HepG2 (cell line): ENCODE results near the gene P2RY11. TPM values are rescaled to one million over a fixed set of nuclear protein-coding genes. Genes with fewer than 3 reads are reported as not detected.

Experiments
- CBX1 ChIP-seq: IDR thresholded peaks from one replicate; pipeline ENCODE4 v1.6.1; 2016; ENCODE audit warnings: antibody characterized with exemption, low read depth
- FOXK1 ChIP-seq: sonication (generic); formaldehyde crosslinking; IDR thresholded peaks from 2 replicates; pipeline ENCODE4 v1.4.0; 2020; ENCODE audit warnings: low read depth, missing genetic modification reagents, borderline replicate concordance
- KAT2B ChIP-seq: fragments of 150-350 bp; IDR thresholded peaks from 2 replicates; pipeline ENCODE4 v1.6.1; 2014; ENCODE audit warnings: low read depth, low read length, borderline replicate concordance
- MZF1 ChIP-seq: sonication (generic); formaldehyde crosslinking; IDR thresholded peaks from 2 replicates; pipeline ENCODE4 v1.8.1; 2023; ENCODE audit warnings: mild to moderate bottlenecking, missing genetic modification reagents, borderline replicate concordance
- POGZ ChIP-seq: sonication (generic); formaldehyde crosslinking; IDR thresholded peaks from 2 replicates; pipeline ENCODE4 v1.4.0; 2020; ENCODE audit warnings: mild to moderate bottlenecking, missing genetic modification reagents
- SP1 ChIP-seq, 2 experiments: fragments of 450-650 bp in 1 of 2; sonication (generic) in 1 of 2; formaldehyde crosslinking in 1 of 2; IDR thresholded peaks; 2 replicates each; pipeline versions ENCODE4 v1.4.0 to v1.6.1; 2016 to 2020; ENCODE audit warnings: missing genetic modification reagents in 1 of 2
- TBX2 ChIP-seq: sonication (generic); formaldehyde crosslinking; IDR thresholded peaks from 2 replicates; pipeline ENCODE4 v1.5.0; 2020; ENCODE audit warnings: missing genetic modification reagents, mild to moderate bottlenecking, borderline replicate concordance
- ZBTB8A ChIP-seq: sonication (generic); formaldehyde crosslinking; IDR thresholded peaks from 2 replicates; pipeline ENCODE4 v1.4.0; 2020; ENCODE audit warnings: mild to moderate bottlenecking, low read depth, missing genetic modification reagents, borderline replicate concordance
- ZNF235 ChIP-seq: sonication (generic); formaldehyde crosslinking; IDR thresholded peaks from 2 replicates; pipeline ENCODE4 v1.8.1; 2023; ENCODE audit warnings: mild to moderate bottlenecking, missing genetic modification reagents, borderline replicate concordance
- ZNF501 ChIP-seq: sonication (generic); formaldehyde crosslinking; IDR thresholded peaks from 2 replicates; pipeline ENCODE4 v1.5.1; 2020; ENCODE audit warnings: mild to moderate bottlenecking, moderate library complexity, missing genetic modification reagents
- ZNF713 ChIP-seq: sonication (generic); formaldehyde crosslinking; IDR thresholded peaks from 2 replicates; pipeline ENCODE4 v1.4.0; 2020; ENCODE audit warnings: mild to moderate bottlenecking, missing genetic modification reagents
- ZNF720 ChIP-seq: sonication (generic); formaldehyde crosslinking; IDR thresholded peaks from 2 replicates; pipeline ENCODE4 v1.4.0; 2020; ENCODE audit warnings: missing genetic modification reagents
- polyA plus RNA-seq, 8 experiments: library from polyadenylated mRNA; depleted of rRNA in 3 of 8; stranded (reverse) in 7 of 8; unstranded in 1 of 8; fragments of >200 nt; fragmentation: Illumina TruSeq in 4 of 8; extraction: Trizol in 4 of 8; gene quantifications; 2 replicates each; pipeline versions ENCODE4 v1.2.1 to v1.2.3, GENCODE V29; 2011 to 2016; ENCODE audit warnings: low read depth in 4 of 8, missing spikeins in 1 of 8, mixed read lengths in 1 of 8; ENCODE audit not compliant: insufficient read depth in 1 of 8
- total RNA-seq, 5 experiments: library from RNA; depleted of rRNA; stranded (reverse); fragments of >200 nt; fragmentation: Illumina TruSeq; extraction: Trizol; gene quantifications; 2 replicates each; pipeline ENCODE4 v1.2.3, GENCODE V29; 2016; ENCODE audit warnings: low read depth in 1 of 5
- TF ChIP-seq, protein P1 (sequence below): IDR thresholded peaks from 2 replicates; pipeline ENCODE4 v1.6.1; 2016; ENCODE audit warnings: mild to moderate bottlenecking
- TF ChIP-seq, protein P2 (sequence below): sonication (generic); formaldehyde crosslinking; IDR thresholded peaks from 2 replicates; pipeline ENCODE4 v1.4.0; 2020; ENCODE audit warnings: missing genetic modification reagents
- TF ChIP-seq, protein P3 (sequence below): IDR thresholded peaks from 2 replicates; pipeline ENCODE4 v1.6.1; 2016; ENCODE audit warnings: missing genetic modification reagents, missing compliant biosample characterization
- TF ChIP-seq, protein P4 (sequence below): sonication (generic); formaldehyde crosslinking; IDR thresholded peaks from 2 replicates; pipeline ENCODE4 v1.4.0; 2020; ENCODE audit warnings: missing genetic modification reagents, borderline replicate concordance
- TF ChIP-seq, protein P5 (sequence below): sonication (generic); formaldehyde crosslinking; IDR thresholded peaks from 2 replicates; pipeline ENCODE4 v1.8.0; 2023; ENCODE audit warnings: mild to moderate bottlenecking, missing genetic modification reagents
- TF ChIP-seq, protein P6 (sequence below): sonication (generic); formaldehyde crosslinking; IDR thresholded peaks from 2 replicates; pipeline ENCODE4 v1.5.1; 2020; ENCODE audit warnings: mild to moderate bottlenecking, missing genetic modification reagents, moderate library complexity

P2RY11 gene
- total and polyA plus RNA-seq, 2 of the 13 experiments (the other 11 are each of a cell fraction or from before 2014, with no cell fraction given), result 4.0 to 7.8 TPM

DNA sequence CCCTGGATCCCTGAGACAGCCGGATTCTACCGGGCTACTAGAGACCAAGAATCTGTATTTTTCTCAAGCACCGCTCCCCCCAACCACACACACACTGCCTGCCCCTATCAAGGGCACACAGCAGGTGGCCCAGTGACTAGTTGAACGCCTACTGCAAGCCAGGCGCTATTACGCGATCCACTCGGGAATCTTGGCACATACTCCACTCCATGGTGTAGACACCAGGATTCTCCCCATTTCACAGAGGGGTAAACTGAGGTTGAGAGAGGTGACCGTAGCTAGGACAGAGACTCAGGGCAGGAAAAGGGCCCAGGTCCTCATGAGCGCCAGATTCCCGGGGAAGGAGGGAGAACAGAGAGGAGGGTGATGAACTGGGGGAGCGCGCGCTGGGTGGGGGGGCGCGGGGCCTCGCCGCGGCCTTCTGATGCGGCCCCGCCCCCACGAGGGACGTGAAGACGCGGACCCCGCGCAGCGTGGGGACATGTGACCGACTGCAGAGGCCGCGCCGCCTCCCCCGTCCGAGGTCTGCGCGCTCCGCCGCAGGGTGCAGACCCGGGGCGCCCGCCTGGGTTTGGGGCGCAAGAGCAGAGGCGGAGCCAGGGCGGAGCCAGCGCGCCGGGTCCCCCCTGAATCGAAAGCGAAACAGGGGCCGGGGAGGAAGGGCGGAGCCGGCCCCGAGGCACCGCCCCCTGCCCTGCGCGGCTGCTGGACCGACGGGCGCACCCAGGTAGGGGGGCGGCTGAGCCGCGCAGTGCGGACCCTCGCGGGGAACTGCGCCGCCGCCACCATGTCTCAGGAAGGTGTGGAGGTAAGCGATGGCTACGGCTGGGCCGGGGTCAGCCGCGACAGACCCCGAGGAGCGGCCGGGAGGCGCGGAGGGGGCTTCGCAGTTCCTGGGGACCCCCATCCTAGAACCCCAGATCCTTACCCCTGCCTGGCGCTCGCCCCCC lies 25.6 kb upstream of the P2RY11 start, which contains the start of gene SHFL (continued):
- TF ChIP-seq ZNF720 (CRISPR knock-in tag) (no peak), FOXK1 (no peak), SP1 (IDR thresholded peaks at IDR 0.05) (no peak), SP1 (CRISPR knock-in tag; IDR thresholded peaks at IDR 0.05) (peak; percentile 37; the same call in 1 of the 2 replicates), POGZ (CRISPR knock-in tag) (peak; percentile 21; the same call in 1 of the 2 replicates), ZBTB8A (CRISPR knock-in tag) (no peak), KAT2B (no peak), ZNF501 (CRISPR knock-in tag) (peak; percentile 72), CBX1 (peak; percentile 78), MZF1 (CRISPR knock-in tag) (peak; percentile 43; the same call in 1 of the 2 replicates), ZNF713 (no peak), ZNF235 (peak; percentile 49), TBX2 (CRISPR knock-in tag) (peak; percentile 73; the same call in 1 of the 2 replicates)
- TF ChIP-seq, protein P1, sequence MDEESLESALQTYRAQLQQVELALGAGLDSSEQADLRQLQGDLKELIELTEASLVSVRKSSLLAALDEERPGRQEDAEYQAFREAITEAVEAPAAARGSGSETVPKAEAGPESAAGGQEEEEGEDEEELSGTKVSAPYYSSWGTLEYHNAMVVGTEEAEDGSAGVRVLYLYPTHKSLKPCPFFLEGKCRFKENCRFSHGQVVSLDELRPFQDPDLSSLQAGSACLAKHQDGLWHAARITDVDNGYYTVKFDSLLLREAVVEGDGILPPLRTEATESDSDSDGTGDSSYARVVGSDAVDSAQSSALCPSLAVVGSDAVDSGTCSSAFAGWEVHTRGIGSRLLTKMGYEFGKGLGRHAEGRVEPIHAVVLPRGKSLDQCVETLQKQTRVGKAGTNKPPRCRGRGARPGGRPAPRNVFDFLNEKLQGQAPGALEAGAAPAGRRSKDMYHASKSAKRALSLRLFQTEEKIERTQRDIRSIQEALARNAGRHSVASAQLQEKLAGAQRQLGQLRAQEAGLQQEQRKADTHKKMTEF, result peak; percentile 73; the same call in 1 of the 2 replicates
- TF ChIP-seq, protein P2, sequence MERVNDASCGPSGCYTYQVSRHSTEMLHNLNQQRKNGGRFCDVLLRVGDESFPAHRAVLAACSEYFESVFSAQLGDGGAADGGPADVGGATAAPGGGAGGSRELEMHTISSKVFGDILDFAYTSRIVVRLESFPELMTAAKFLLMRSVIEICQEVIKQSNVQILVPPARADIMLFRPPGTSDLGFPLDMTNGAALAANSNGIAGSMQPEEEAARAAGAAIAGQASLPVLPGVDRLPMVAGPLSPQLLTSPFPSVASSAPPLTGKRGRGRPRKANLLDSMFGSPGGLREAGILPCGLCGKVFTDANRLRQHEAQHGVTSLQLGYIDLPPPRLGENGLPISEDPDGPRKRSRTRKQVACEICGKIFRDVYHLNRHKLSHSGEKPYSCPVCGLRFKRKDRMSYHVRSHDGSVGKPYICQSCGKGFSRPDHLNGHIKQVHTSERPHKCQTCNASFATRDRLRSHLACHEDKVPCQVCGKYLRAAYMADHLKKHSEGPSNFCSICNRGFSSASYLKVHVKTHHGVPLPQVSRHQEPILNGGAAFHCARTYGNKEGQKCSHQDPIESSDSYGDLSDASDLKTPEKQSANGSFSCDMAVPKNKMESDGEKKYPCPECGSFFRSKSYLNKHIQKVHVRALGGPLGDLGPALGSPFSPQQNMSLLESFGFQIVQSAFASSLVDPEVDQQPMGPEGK (CRISPR knock-in tag), result peak; percentile 47
- TF ChIP-seq, protein P3, sequence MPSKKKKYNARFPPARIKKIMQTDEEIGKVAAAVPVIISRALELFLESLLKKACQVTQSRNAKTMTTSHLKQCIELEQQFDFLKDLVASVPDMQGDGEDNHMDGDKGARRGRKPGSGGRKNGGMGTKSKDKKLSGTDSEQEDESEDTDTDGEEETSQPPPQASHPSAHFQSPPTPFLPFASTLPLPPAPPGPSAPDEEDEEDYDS (CRISPR knock-in tag), result peak; percentile 50; the same call in 1 of the 2 replicates
- TF ChIP-seq, protein P4, sequence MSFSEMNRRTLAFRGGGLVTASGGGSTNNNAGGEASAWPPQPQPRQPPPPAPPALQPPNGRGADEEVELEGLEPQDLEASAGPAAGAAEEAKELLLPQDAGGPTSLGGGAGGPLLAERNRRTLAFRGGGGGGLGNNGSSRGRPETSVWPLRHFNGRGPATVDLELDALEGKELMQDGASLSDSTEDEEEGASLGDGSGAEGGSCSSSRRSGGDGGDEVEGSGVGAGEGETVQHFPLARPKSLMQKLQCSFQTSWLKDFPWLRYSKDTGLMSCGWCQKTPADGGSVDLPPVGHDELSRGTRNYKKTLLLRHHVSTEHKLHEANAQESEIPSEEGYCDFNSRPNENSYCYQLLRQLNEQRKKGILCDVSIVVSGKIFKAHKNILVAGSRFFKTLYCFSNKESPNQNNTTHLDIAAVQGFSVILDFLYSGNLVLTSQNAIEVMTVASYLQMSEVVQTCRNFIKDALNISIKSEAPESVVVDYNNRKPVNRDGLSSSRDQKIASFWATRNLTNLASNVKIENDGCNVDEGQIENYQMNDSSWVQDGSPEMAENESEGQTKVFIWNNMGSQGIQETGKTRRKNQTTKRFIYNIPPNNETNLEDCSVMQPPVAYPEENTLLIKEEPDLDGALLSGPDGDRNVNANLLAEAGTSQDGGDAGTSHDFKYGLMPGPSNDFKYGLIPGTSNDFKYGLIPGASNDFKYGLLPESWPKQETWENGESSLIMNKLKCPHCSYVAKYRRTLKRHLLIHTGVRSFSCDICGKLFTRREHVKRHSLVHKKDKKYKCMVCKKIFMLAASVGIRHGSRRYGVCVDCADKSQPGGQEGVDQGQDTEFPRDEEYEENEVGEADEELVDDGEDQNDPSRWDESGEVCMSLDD (CRISPR knock-in tag), result peak; percentile 74; the same call in 1 of the 2 replicates
- TF ChIP-seq, protein P5, sequence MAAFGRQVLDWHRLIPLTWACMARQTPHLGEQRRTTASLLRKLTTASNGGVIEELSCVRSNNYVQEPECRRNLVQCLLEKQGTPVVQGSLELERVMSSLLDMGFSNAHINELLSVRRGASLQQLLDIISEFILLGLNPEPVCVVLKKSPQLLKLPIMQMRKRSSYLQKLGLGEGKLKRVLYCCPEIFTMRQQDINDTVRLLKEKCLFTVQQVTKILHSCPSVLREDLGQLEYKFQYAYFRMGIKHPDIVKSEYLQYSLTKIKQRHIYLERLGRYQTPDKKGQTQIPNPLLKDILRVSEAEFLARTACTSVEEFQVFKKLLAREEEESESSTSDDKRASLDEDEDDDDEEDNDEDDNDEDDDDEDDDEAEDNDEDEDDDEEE (CRISPR knock-in tag), result 0 out of 2 replicates have a peak, but pooled peaks have one; percentile 29
- TF ChIP-seq, protein P6, sequence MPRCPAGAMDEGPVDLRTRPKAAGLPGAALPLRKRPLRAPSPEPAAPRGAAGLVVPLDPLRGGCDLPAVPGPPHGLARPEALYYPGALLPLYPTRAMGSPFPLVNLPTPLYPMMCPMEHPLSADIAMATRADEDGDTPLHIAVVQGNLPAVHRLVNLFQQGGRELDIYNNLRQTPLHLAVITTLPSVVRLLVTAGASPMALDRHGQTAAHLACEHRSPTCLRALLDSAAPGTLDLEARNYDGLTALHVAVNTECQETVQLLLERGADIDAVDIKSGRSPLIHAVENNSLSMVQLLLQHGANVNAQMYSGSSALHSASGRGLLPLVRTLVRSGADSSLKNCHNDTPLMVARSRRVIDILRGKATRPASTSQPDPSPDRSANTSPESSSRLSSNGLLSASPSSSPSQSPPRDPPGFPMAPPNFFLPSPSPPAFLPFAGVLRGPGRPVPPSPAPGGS, result peak; percentile 49; the same call in 1 of the 2 replicates
